Upper lobe of right lung (tissue), 1 donor: ENCODE measurements around the gene FADS1. TPM values are rescaled to one million over a fixed set of nuclear protein-coding genes. Genes with fewer than 3 reads are reported as not detected.

ENCODE experiments used
- ATAC-seq: fragments of 200-7000 bp; cut with Tn5 transposase; one replicate; pipeline ENCODE4 v1.9.1; 2020; ENCODE audit warnings: mild to moderate bottlenecking, moderate library complexity
- DNase-seq: peaks from one replicate; pipeline ENCODE4 v3.0.0-alpha.2; 2020
- H3K27ac ChIP-seq: fragments of 200-600 bp; one replicate; pipeline ENCODE4 v1.8.0; 2022
- H3K27me3 ChIP-seq: fragments of 200-600 bp; one replicate; pipeline ENCODE4 v1.8.0; 2022; ENCODE audit warnings: mild to moderate bottlenecking
- H3K36me3 ChIP-seq: fragments of 200-600 bp; one replicate; pipeline ENCODE4 v1.8.0; 2022
- H3K4me1 ChIP-seq: fragments of 200-600 bp; one replicate; pipeline ENCODE4 v1.8.0; 2022
- H3K4me3 ChIP-seq: fragments of 200-600 bp; one replicate; pipeline ENCODE4 v1.8.0; 2022; ENCODE audit warnings: mild to moderate bottlenecking
- H3K9me3 ChIP-seq: fragments of 200-600 bp; one replicate; pipeline ENCODE4 v1.8.0; 2022
- intact Hi-C: fragments of 100-400 bp; cut with DNase I; formaldehyde crosslinking; loops from one replicate; pipeline ENCODE4 v1.11.0; 2022
- total RNA-seq: library from RNA; stranded (reverse); fragmentation: NEBNext Ultra II Directional; extraction: Animal tissue kit (Norgen Biotek cat#: 25700); gene quantifications from one replicate; pipeline ENCODE4 v1.2.1, GENCODE V29; 2021
- TF ChIP-seq, protein P1 (sequence below): fragments of 200-600 bp; IDR thresholded peaks from one replicate; pipeline ENCODE4 v1.8.0; 2022; ENCODE audit warnings: antibody characterized with exemption
- donor health status: DM: no; HTN: yes; CAD: no; lungs with severe emphysema.

Gene FADS1
- total RNA-seq, 1 donor from 2014 or later, result 68.0 TPM

- DNase-seq (no peak), ATAC-seq (no peak)
- no peak overlapping the region for H3K4me3 ChIP-seq
- no peaks in the 10 kb centered on the region for H3K27me3 ChIP-seq
- peaks cover 12% of the 10 kb centered on the region for H3K36me3 ChIP-seq
- H3K4me1 ChIP-seq, result peaks cover 18% of the 10 kb centered on the region
- H3K9me3 ChIP-seq, result no peaks in the 10 kb centered on the region
- intact Hi-C loops, result loop anchor here (10.0 kb wide), 1 partner anchor 320 kb away; no protein-coding TSS in a partner anchor
- H3K27ac ChIP-seq, result no peak overlapping the region
- TF ChIP-seq, protein P1, sequence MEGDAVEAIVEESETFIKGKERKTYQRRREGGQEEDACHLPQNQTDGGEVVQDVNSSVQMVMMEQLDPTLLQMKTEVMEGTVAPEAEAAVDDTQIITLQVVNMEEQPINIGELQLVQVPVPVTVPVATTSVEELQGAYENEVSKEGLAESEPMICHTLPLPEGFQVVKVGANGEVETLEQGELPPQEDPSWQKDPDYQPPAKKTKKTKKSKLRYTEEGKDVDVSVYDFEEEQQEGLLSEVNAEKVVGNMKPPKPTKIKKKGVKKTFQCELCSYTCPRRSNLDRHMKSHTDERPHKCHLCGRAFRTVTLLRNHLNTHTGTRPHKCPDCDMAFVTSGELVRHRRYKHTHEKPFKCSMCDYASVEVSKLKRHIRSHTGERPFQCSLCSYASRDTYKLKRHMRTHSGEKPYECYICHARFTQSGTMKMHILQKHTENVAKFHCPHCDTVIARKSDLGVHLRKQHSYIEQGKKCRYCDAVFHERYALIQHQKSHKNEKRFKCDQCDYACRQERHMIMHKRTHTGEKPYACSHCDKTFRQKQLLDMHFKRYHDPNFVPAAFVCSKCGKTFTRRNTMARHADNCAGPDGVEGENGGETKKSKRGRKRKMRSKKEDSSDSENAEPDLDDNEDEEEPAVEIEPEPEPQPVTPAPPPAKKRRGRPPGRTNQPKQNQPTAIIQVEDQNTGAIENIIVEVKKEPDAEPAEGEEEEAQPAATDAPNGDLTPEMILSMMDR, result no peak
Observed at GRCh38 chr11:61794579-61794978, 22.2 kb downstream of the FADS1 start.

DNA sequence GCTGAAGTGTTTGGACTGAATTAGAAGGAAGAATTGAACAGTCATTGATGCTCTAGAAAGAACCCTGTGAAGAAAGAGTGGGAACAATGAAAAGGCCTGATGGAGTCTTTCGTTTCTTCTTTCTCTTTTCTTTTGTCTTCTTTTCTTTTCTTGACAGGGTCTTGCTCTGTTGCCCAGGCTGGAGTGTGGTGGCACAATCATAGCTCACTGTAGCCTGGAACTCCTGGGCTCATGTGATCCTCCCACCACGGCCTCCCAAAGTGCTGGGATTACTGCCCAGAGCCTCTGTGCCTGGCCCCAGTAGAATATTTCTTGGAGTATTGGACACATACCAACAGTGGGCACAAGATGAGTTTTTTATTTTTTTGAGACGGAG is 23.0 kb downstream of the FADS1 start:
- peaks cover 18% of the 10 kb centered on the region for H3K4me1 ChIP-seq

GRCh38 chr11:61793083-61793828 is 23.5 kb downstream of the FADS1 start:
- Histone ChIP-seq H3K27me3 (no peaks in the 10 kb centered on the region), H3K4me3 (peak overlapping the region; percentile 85), H3K9me3 (no peaks in the 10 kb centered on the region), H3K36me3 (peaks cover 25% of the 10 kb centered on the region), H3K4me1 (peaks cover 18% of the 10 kb centered on the region), H3K27ac (peak overlapping the region; percentile 99)
- peak; percentile 8 for DNase-seq
- intact Hi-C loops, result loop anchor here (10.0 kb wide), 1 partner anchor 322 kb away; no protein-coding TSS in a partner anchor
- TF ChIP-seq, protein P1, result no peak
- ATAC-seq, result no peak

More for the DNA sequence above, 23.0 kb downstream of the FADS1 start:
- peaks cover 19% of the 10 kb centered on the region for H3K36me3 ChIP-seq
- peak; percentile 18 for DNase-seq
- no peak for ATAC-seq
- H3K9me3 ChIP-seq, result no peaks in the 10 kb centered on the region
- no peak overlapping the region for H3K27ac ChIP-seq
- TF ChIP-seq, protein P1, result no peak
- no peaks in the 10 kb centered on the region for H3K27me3 ChIP-seq
- intact Hi-C loops, result loop anchor here (10.0 kb wide), 1 partner anchor 321 kb away; no protein-coding TSS in a partner anchor
- H3K4me3 ChIP-seq, result no peak overlapping the region

GRCh38 chr11:61792310-61793082 is 24.3 kb downstream of the FADS1 start, which contains the start of the genes FEN1 and TMEM258:
Gene FEN1 (plus strand): TSS chr11:61792911. CDS start chr11:61795362, 2,451 bp downstream.
Gene TMEM258 (minus strand): TSS chr11:61792599. CDS start chr11:61792558, 41 bp downstream.
- Histone ChIP-seq H3K9me3 (no peaks in the 10 kb centered on the region), H3K4me3 (peak within 1 kb of the TSS; percentile 85), H3K36me3 (peaks cover 33% of the 10 kb centered on the region), H3K27ac (peak within 1 kb of the TSS; percentile 99), H3K27me3 (no peaks in the 10 kb centered on the region), H3K4me1 (peaks cover 18% of the 10 kb centered on the region)
- TF ChIP-seq, protein P1, result no peak
- intact Hi-C loops, result loop anchor here (10.0 kb wide), 1 partner anchor 322 kb away; no protein-coding TSS in a partner anchor
- ATAC-seq (peak; percentile 91), DNase-seq (peak; percentile 96)

- ATAC-seq (peak; percentile 60), DNase-seq (no peak)
- Histone ChIP-seq H3K9me3 (no peaks in the 10 kb centered on the region), H3K36me3 (peaks cover 39% of the 10 kb centered on the region), H3K4me3 (peak overlapping the region; percentile 85), H3K4me1 (peaks cover 18% of the 10 kb centered on the region), H3K27me3 (no peaks in the 10 kb centered on the region), H3K27ac (peak overlapping the region; percentile 99)
- intact Hi-C loops, result loop anchor here (10.0 kb wide), 1 partner anchor 323 kb away; no protein-coding TSS in a partner anchor
- TF ChIP-seq, protein P1, result peak; percentile 8
Observed at GRCh38 chr11:61791737-61792309, 25.0 kb downstream of the FADS1 start.
